ENCODE data around the gene KIF1C. TPM values are rescaled to one million over a fixed set of nuclear protein-coding genes. Genes with fewer than 3 reads are reported as not detected.

The KIF1C gene
- total and polyA plus RNA-seq, 7 donors = 204 to 1,039 (median 624) TPM

- no peak overlapping the region for H3K27ac ChIP-seq
Measured at GRCh38 chr17:5044630-5045029, 46.9 kb downstream of the KIF1C start.

GRCh38 chr17:5045496-5045895 lies 47.7 kb downstream of the KIF1C start:
- no peaks in the 10 kb centered on the region for H3K27me3 ChIP-seq (ENCODE audit: insufficient read depth in 3 of 3, low read length in 2 of 3)
- no peak overlapping the region for H3K4me3 ChIP-seq
- no peak for TF ChIP-seq CTCF (IDR thresholded peaks at IDR 0.05)
- ATAC-seq (no peak), DNase-seq (no peak)
- WGBS, 3 donors = 91 to 97% (median 93%) methylated on average over 6 of the region's 6 CpGs
- H3K9me3 ChIP-seq = no peaks in the 10 kb centered on the region
- H3K27ac ChIP-seq = no peak overlapping the region
- intact Hi-C loops (cut with DNase I) = no loop called here
- no peaks in the 10 kb centered on the region for H3K4me1 ChIP-seq
- H3K36me3 ChIP-seq (ENCODE audit: insufficient read depth in 1 of 2, low read depth in 1 of 2) = no peaks in the 10 kb centered on the region

More at GRCh38 chr17:5044630-5045029, 46.9 kb downstream of the KIF1C start:
- Histone ChIP-seq H3K4me3 (no peak overlapping the region), H3K9me3 (no peaks in the 10 kb centered on the region), H3K4me1 (no peaks in the 10 kb centered on the region), H3K36me3 (ENCODE audit: insufficient read depth in 1 of 2, low read depth in 1 of 2) (no peaks in the 10 kb centered on the region), H3K27me3 (ENCODE audit: insufficient read depth in 3 of 3, low read length in 2 of 3) (no peaks in the 10 kb centered on the region)
- 89 to 95% (median 91%) methylated on average over 5 of the region's 5 CpGs for WGBS, 3 donors
- ATAC-seq (no peak), DNase-seq (no peak)
- TF ChIP-seq CTCF (IDR thresholded peaks at IDR 0.05) = no peak
- intact Hi-C loops (cut with DNase I) = no loop called here

- no peaks in the 10 kb centered on the region for H3K9me3 ChIP-seq
- DNase-seq (no peak), ATAC-seq (no peak)
- no peaks in the 10 kb centered on the region for H3K27me3 ChIP-seq (ENCODE audit: insufficient read depth in 3 of 3, low read length in 2 of 3)
- TF ChIP-seq CTCF (IDR thresholded peaks at IDR 0.05) = no peak
- no peaks in the 10 kb centered on the region for H3K36me3 ChIP-seq (ENCODE audit: insufficient read depth in 1 of 2, low read depth in 1 of 2)
- no peak overlapping the region for H3K27ac ChIP-seq
- H3K4me3 ChIP-seq = no peak overlapping the region
- H3K4me1 ChIP-seq = no peaks in the 10 kb centered on the region
- intact Hi-C loops (cut with DNase I) = no loop called here
- 35 to 45% (median 40%) methylated on average over 2 of the region's 2 CpGs for WGBS, 3 donors
Measured at GRCh38 chr17:5047446-5047845, 49.7 kb downstream of the KIF1C start.

GRCh38 chr17:5049314-5049841 lies 51.6 kb downstream of the KIF1C start:
- Histone ChIP-seq H3K9me3 (no peaks in the 10 kb centered on the region), H3K4me3 (no peak overlapping the region), H3K4me1 (no peaks in the 10 kb centered on the region), H3K36me3 (ENCODE audit: insufficient read depth in 1 of 2, low read depth in 1 of 2) (no peaks in the 10 kb centered on the region), H3K27me3 (ENCODE audit: insufficient read depth in 3 of 3, low read length in 2 of 3) (no peaks in the 10 kb centered on the region), H3K27ac (peak overlapping the region; percentile 65)
- DNase-seq (no peak), ATAC-seq (no peak)
- 61 to 65% (median 61%) methylated on average over 5 of the region's 5 CpGs for WGBS, 3 donors
- TF ChIP-seq CTCF (IDR thresholded peaks at IDR 0.05) = no peak
- intact Hi-C loops (cut with DNase I) = no loop called here

GRCh38 chr17:5050278-5050677 lies 52.5 kb downstream of the KIF1C start:
- H3K4me3 ChIP-seq = no peak overlapping the region
- intact Hi-C loops (cut with DNase I) = no loop called here
- no peak for DNase-seq
- H3K27ac ChIP-seq = no peak overlapping the region
- H3K9me3 ChIP-seq = no peaks in the 10 kb centered on the region
- TF ChIP-seq CTCF (IDR thresholded peaks at IDR 0.05) = no peak
- no peaks in the 10 kb centered on the region for H3K36me3 ChIP-seq (ENCODE audit: insufficient read depth in 1 of 2, low read depth in 1 of 2)
- no peak for ATAC-seq
- whole genome bisulfite sequencing, 3 donors = 51 to 61% (median 59%) methylated on average over 9 of the region's 9 CpGs
- H3K27me3 ChIP-seq (ENCODE audit: insufficient read depth in 3 of 3, low read length in 2 of 3) = no peaks in the 10 kb centered on the region
- H3K4me1 ChIP-seq = no peaks in the 10 kb centered on the region

All from psoas muscle (tissue), 8 donors.